Neural progenitor cell (in vitro differentiated cells): ENCODE data around the gene SDK1. TPM values are rescaled to one million over a fixed set of nuclear protein-coding genes. Genes with fewer than 3 reads are reported as not detected.
"Not testable (repeated sequence)": the region's sequence is repeated elsewhere in the genome, so short reads cannot be mapped to it uniquely, and the experiment has no call there.

Source experiments
- DNase-seq: peaks from one replicate; pipeline ENCODE4 v3.0.0-alpha.2; 2016; ENCODE audit warnings: low spot score
- H2AFZ ChIP-seq: fragments of 200-600 bp; sonication (generic); replicated peaks from 2 replicates; pipeline ENCODE4 v1.6.1; 2016; ENCODE audit warnings: antibody characterized with exemption
- H3F3A ChIP-seq: fragments of 200-600 bp; sonication (generic); 2 replicates; pipeline ENCODE4 v1.6.1; 2016; ENCODE audit warnings: antibody characterized with exemption, low read depth
- H3K27ac ChIP-seq: fragments of 200-600 bp; sonication (generic); 2 replicates; pipeline ENCODE4 v1.5.1; 2016; ENCODE audit warnings: mild to moderate bottlenecking
- H3K27me3 ChIP-seq: fragments of 200-600 bp; sonication (generic); 2 replicates; pipeline ENCODE4 v1.6.1; 2016; ENCODE audit warnings: mild to moderate bottlenecking, moderate library complexity
- H3K36me3 ChIP-seq: fragments of 200-600 bp; sonication (generic); 2 replicates; pipeline ENCODE4 v1.5.1; 2016
- H3K4me1 ChIP-seq: fragments of 200-600 bp; sonication (generic); 2 replicates; pipeline ENCODE4 v1.6.1; 2016; ENCODE audit warnings: mixed run types
- H3K4me2 ChIP-seq: fragments of 200-600 bp; sonication (generic); 2 replicates; pipeline ENCODE4 v1.6.1; 2016
- H3K4me3 ChIP-seq: fragments of 200-600 bp; sonication (generic); 2 replicates; pipeline ENCODE4 v1.5.1; 2016
- H3K79me2 ChIP-seq: fragments of 200-600 bp; sonication (generic); 2 replicates; pipeline ENCODE4 v1.6.1; 2016; ENCODE audit warnings: low read depth
- H3K9ac ChIP-seq: fragments of 200-600 bp; sonication (generic); 2 replicates; pipeline ENCODE4 v1.6.1; 2016
- H3K9me3 ChIP-seq: fragments of 200-600 bp; sonication (generic); 2 replicates; pipeline ENCODE4 v1.5.1; 2016; ENCODE audit warnings: low read depth
- H4K20me1 ChIP-seq: fragments of 200-600 bp; sonication (generic); 2 replicates; pipeline ENCODE4 v1.6.1; 2016; ENCODE audit warnings: low read depth
- H3K27ac Mint-ChIP-seq: 3 replicates; pipeline ENCODE4 v1.8.0; 2021; ENCODE audit warnings: mixed read lengths
- H3K27me3 Mint-ChIP-seq: 2 replicates; pipeline ENCODE4 v1.8.0; 2022; ENCODE audit warnings: low read depth, mild to moderate bottlenecking, inconsistent platforms, moderate library complexity, mixed read lengths; ENCODE audit not compliant: insufficient read depth
- H3K36me3 Mint-ChIP-seq: 3 replicates; pipeline ENCODE4 v1.8.0; 2021; ENCODE audit warnings: mixed read lengths
- H3K4me1 Mint-ChIP-seq: 3 replicates; pipeline ENCODE4 v1.8.0; 2021; ENCODE audit warnings: mixed read lengths
- H3K4me3 Mint-ChIP-seq: 3 replicates; pipeline ENCODE4 v1.8.0; 2021; ENCODE audit warnings: mild to moderate bottlenecking, moderate library complexity, mixed read lengths
- H3K9me3 Mint-ChIP-seq: 3 replicates; pipeline ENCODE4 v1.8.0; 2020; ENCODE audit warnings: mixed read lengths
- CTCF ChIP-seq: fragments of 200-600 bp; sonication (generic); IDR thresholded peaks from 2 replicates; pipeline ENCODE4 v1.5.1; 2017; ENCODE audit warnings: antibody characterized with exemption, mild to moderate bottlenecking
- EZH2 ChIP-seq: fragments of 200-600 bp; sonication (generic); IDR thresholded peaks from 2 replicates; pipeline ENCODE4 v1.6.1; 2017; ENCODE audit warnings: antibody characterized with exemption, mild to moderate bottlenecking, moderate library complexity
- EZH2phosphoT487 ChIP-seq: fragments of 200-600 bp; sonication (generic); IDR thresholded peaks from 2 replicates; pipeline ENCODE4 v1.6.1; 2017; ENCODE audit warnings: antibody characterized with exemption
- total RNA-seq: library from RNA; depleted of rRNA; stranded (reverse); fragments of >200 nt; gene quantifications from 2 replicates; pipeline ENCODE4 v1.2.3, GENCODE V29; 2015; ENCODE audit warnings: low replicate concordance

Gene SDK1
- total RNA-seq, 1 donor from 2014 or later, result 4.9 TPM

DNA sequence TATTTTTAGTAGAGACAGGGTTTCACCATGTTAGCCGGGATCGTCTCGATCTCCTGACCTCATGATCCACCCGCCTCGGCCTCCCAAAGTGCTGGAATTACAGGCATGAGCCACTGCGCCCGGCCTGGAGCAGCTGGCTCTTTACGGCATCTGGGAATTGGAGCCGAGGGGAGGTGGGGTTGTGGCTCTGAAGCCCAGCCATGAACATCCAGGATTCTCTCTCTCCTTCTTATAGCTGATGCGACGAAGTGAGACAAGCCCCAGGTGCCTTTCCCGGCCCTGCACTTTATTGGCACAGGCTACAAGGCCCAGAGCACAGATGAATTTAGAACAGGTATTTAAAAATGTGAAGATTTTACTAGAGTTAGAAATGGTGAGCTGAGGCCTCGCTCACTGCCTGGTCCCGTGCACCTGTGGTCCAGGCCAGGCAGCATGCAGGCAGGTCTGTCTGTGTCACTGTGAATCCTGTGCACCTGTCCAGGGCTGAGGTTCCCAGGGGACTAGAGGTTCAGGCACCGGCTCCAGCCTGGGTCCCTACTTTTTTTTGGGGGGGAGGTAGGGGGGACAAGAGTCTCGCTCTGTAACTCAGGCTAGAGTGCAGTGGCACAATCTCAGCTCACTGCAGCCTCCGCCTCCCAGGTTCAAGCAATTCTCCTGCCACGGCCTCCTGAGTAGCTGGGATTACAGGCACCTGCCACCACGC is 1001.3 kb downstream of the SDK1 start:
- Mint-ChIP-seq H3K4me1 (peaks cover 4% of the 10 kb centered on the region), H3K9me3 (no peaks in the 10 kb centered on the region)

DNA sequence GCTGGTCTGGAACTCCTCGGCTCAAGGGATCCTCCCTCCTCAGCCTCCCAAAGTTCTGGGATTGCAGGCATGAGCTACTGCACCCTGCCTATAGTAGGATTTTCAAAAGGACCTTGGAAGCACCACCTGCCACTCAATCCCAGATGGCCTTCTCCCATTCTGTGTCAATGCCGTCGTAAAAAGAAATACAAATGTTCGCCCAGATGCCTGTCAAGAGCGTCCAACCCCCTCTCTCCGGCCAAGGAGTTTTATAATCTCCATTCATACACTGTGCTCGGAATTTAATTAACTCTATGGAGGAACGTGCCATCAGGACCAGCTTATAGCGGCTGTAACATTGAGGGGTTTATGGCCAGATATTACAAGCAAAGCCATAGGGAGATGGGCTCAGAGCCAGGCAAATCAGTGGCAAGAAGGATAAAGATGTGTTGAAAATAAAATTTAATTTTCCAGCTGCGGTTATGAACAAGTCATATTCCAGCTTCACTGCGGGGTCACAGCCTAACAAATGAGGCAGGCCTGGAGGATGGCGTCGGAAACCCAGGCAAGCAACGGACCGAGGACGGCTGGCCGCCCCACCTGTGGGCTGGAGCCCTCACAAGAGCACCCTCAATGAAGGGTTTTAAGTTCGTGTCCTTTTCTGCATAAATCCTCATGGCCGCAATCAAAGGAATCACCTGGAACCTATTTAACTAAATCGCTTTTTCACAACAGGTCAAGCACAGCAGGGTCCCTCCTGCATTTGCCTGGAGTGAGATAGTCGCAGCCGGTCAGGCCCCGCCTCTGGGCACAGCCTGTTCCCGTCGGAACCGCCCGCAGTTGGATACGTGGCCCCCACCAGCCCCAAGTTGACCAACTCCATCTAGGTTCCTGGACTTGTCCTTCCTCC is 1006.5 kb downstream of the SDK1 start:
- no peak overlapping the region for H3K4me3 Mint-ChIP-seq
- Histone ChIP-seq H4K20me1 (no peaks in the 10 kb centered on the region), H2AFZ (no peak overlapping the region), H3K9ac (no peak overlapping the region), H3K4me3 (no peak overlapping the region), H3F3A (no peaks in the 10 kb centered on the region), H3K79me2 (no peaks in the 10 kb centered on the region), H3K27ac (no peak overlapping the region), H3K4me1 (no peaks in the 10 kb centered on the region), H3K4me2 (no peak overlapping the region), H3K27me3 (no peaks in the 10 kb centered on the region), H3K36me3 (no peaks in the 10 kb centered on the region), H3K9me3 (no peaks in the 10 kb centered on the region)
- no peak overlapping the region for H3K27ac Mint-ChIP-seq
- peaks cover 4% of the 10 kb centered on the region for H3K9me3 Mint-ChIP-seq
- H3K27me3 Mint-ChIP-seq, result peaks cover 7% of the 10 kb centered on the region
- no peak for DNase-seq
- H3K36me3 Mint-ChIP-seq, result no peaks in the 10 kb centered on the region
- H3K4me1 Mint-ChIP-seq, result peaks cover 7% of the 10 kb centered on the region
- no peak for TF ChIP-seq EZH2
- no peak for TF ChIP-seq CTCF
- TF ChIP-seq EZH2phosphoT487, result no peak

More for the DNA sequence above, 1001.3 kb downstream of the SDK1 start:
- Histone ChIP-seq H3K79me2 (no peaks in the 10 kb centered on the region), H3K9ac (no peak overlapping the region), H3K9me3 (no peaks in the 10 kb centered on the region), H3K36me3 (no peaks in the 10 kb centered on the region), H2AFZ (no peak overlapping the region), H3K4me1 (no peaks in the 10 kb centered on the region), H4K20me1 (no peaks in the 10 kb centered on the region), H3K4me2 (no peak overlapping the region), H3F3A (no peaks in the 10 kb centered on the region), H3K27ac (no peak overlapping the region), H3K4me3 (no peak overlapping the region), H3K27me3 (no peaks in the 10 kb centered on the region)
- H3K27ac Mint-ChIP-seq, result peak overlapping the region; percentile 33
- no peak overlapping the region for H3K4me3 Mint-ChIP-seq
- peaks cover 8% of the 10 kb centered on the region for H3K27me3 Mint-ChIP-seq
- DNase-seq, result no peak
- H3K36me3 Mint-ChIP-seq, result no peaks in the 10 kb centered on the region
- TF ChIP-seq EZH2 (no peak), EZH2phosphoT487 (no peak), CTCF (no peak)

- Mint-ChIP-seq H3K9me3 (peaks cover 4% of the 10 kb centered on the region), H3K4me3 (no peak overlapping the region), H3K27me3 (peaks cover 8% of the 10 kb centered on the region), H3K36me3 (no peaks in the 10 kb centered on the region), H3K4me1 (peaks cover 7% of the 10 kb centered on the region), H3K27ac (no peak overlapping the region)
- no peak overlapping the region for H3K27ac ChIP-seq
- no peak overlapping the region for H3K4me2 ChIP-seq
- H3K79me2 ChIP-seq, result no peaks in the 10 kb centered on the region
- no peak for DNase-seq
- no peak overlapping the region for H2AFZ ChIP-seq
- no peaks in the 10 kb centered on the region for H3K36me3 ChIP-seq
- H3K4me3 ChIP-seq, result no peak overlapping the region
- no peaks in the 10 kb centered on the region for H3F3A ChIP-seq
- TF ChIP-seq EZH2phosphoT487, result no peak
- no peak for TF ChIP-seq EZH2
- no peak for TF ChIP-seq CTCF
- H3K4me1 ChIP-seq, result no peaks in the 10 kb centered on the region
- H4K20me1 ChIP-seq, result no peaks in the 10 kb centered on the region
- no peaks in the 10 kb centered on the region for H3K9me3 ChIP-seq
- no peak overlapping the region for H3K9ac ChIP-seq
- H3K27me3 ChIP-seq, result no peaks in the 10 kb centered on the region
Measured at GRCh38 chr7:4308205-4308590, 1007.1 kb downstream of the SDK1 start.

DNA sequence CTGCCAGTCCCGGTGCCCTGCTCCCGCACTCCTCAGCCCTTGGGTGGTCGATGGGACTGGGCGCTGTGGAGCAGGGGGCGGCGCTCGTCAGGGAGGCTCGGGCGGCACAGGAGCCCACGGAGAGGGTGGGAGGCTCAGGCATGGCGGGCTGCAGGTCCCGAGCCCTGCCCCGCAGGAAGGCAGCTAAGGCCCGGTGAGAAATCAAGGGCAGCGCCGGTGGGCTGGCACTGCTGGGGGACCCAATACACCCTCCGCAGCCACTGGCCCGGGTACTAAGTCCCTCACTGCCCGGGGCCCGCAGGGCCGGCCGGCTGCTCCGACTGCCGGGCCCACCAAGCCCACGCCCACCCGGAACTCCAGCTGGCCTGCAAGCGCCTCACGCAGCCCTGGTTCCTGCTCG is 1012.9 kb downstream of the SDK1 start:
- H3K9me3 Mint-ChIP-seq, H3K4me2 ChIP-seq, H3F3A ChIP-seq, H3K27me3 ChIP-seq, H3K4me3 Mint-ChIP-seq, H3K79me2 ChIP-seq, H3K9me3 ChIP-seq, H2AFZ ChIP-seq, H3K36me3 ChIP-seq, H3K4me3 ChIP-seq, DNase-seq, H3K4me1 Mint-ChIP-seq, H3K9ac ChIP-seq, H3K27ac ChIP-seq, H3K27ac Mint-ChIP-seq, H3K36me3 Mint-ChIP-seq, H4K20me1 ChIP-seq, H3K27me3 Mint-ChIP-seq, H3K4me1 ChIP-seq: not testable (repeated sequence)

- H3K4me1 ChIP-seq, H3K27me3 Mint-ChIP-seq, H4K20me1 ChIP-seq, H3K27me3 ChIP-seq, H2AFZ ChIP-seq, H3K4me1 Mint-ChIP-seq, H3K27ac ChIP-seq, H3K36me3 ChIP-seq, H3K9me3 ChIP-seq, H3K9me3 Mint-ChIP-seq, H3K9ac ChIP-seq, H3K79me2 ChIP-seq, DNase-seq, H3K4me2 ChIP-seq, H3F3A ChIP-seq, H3K36me3 Mint-ChIP-seq, H3K27ac Mint-ChIP-seq, H3K4me3 ChIP-seq, H3K4me3 Mint-ChIP-seq: not testable (repeated sequence)
Measured at GRCh38 chr7:4314316-4314715, 1013.3 kb downstream of the SDK1 start.
